GM21423 (cell line): ENCODE data around the gene PSD2.

Experiments
- ATAC-seq: cut with Tn5 transposase; IDR thresholded peaks from one replicate; pipeline ENCODE4 v1.9.1; 2021; ENCODE audit warnings: mild to moderate bottlenecking, moderate library complexity; ENCODE audit not compliant: unreplicated experiment

PSD2 gene

DNA sequence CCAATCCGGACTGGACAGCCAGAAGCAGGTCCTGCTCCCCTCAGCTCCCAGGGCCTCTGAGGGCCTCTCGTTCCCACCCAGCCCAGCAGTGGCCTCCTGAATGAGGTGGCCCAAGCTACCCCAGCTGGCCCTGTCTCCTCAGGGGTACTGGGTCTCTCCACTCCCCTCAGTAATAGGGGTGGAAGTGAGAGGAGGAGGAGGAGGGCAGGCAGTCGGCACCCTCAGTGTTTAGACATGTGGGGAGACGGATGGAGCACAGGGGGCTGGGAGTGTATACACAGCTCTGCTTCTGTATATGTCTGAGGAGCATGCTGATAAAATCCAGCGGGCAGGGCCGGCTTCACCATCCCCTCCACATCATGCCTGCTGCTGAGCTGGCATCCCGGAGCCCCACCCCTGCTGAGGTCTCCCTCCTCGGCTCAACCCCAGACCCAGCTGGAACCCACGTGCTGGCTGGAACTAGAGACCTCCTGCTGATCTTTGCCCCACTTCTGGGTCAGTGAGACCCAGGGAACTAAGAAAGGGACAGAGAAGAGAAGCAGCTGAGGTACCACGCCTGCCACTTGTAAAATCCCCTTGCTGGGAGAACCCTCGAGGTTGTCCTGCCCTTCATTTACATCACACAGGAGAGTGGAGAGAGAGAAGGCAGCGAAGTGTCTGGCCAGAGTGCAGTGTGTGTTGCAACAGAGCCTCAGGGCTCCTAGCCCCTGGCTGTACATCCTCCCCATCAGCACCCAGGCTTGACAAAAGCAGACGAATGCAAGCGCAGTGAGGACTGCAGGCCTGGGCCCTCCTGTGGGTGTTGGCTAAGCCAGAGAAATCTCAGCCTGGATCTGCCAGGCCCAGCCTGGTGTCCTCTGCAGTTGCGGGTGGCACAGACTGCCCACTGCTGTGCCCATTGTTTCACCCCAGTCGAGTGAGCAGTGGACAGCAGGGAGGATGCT, 77.5 kb downstream of the PSD2 start:
- no peak for ATAC-seq

DNA sequence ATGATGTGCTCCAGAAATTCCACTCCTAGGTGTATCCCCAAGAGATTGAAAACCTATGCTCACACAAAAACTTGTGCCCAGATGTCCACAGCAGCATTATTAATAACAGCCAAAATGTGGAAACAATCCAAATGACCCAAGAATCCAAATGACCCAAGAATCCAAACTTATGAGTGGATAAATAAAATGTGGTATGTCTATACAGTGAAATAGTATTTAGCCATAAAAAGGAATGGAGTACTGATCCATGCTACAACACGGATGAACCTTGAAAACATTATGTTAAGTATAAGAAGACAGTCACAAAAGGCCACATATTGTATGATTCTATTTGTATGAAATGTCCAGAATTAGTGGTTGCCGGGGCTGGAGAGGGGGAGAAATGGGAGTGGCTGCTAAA, 80.3 kb downstream of the PSD2 start:
- no peak for ATAC-seq

- no peak for ATAC-seq
These were observed 81.6 kb downstream of the PSD2 start for GRCh38 chr5:139877129-139877597.

DNA sequence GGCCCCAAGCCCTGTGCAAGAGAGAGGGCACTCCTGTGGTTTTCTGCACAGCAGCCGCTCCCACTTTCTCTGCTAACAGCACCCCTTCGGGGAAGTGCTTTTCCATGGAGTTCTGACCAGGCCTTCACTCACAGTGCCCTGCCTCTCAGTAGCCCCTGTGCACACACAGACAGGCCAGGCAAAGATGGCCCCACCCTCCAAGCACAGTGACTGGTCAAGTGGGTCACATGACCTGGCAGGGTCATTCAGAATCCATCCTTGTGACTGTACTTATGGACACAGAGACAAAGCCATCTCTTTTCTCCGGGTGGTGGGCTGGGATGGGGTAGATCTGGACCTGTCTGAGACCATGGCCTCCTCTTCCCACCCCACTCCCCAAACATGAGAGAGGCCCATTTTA, 82.5 kb downstream of the PSD2 start:
- ATAC-seq, result no peak

DNA sequence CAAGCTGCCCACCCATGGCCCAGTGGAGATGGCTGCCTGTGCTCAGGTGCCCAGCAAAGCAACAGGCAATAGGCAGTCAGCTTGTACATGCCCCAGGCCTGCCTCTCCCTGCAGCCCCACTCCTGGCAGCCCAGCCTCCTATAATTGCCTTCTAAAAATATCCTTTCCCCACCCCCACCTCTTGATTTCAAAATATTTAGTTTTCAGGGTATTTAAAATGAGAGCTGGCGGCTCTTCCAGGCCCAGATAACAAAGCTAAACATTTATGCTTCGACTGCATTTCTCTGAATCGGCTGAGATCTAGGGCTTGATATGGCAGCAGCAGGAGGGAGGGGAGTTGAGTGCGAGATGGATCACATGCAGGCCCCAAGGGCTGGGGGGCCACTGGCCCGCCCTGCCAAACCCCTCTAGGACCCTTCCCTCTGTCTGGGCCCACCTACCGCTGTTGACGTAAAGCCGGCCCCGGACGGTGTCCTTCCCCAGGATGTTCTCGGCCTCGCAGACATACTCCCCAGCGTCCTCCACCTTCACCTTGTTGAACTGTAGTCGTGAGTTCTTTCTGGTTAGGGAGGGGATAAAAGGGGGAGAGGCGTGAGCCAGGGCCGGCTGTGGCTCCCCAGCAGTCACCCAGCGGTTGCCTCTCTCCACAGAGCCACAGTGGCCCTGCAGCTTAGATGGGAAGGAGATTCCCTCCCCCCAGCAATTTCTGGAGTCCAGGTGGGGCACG, 85.0 kb downstream of the PSD2 start:
- no peak for ATAC-seq

GRCh38 chr5:139881143-139881733, 85.6 kb downstream of the PSD2 start:
- no peak for ATAC-seq

DNA sequence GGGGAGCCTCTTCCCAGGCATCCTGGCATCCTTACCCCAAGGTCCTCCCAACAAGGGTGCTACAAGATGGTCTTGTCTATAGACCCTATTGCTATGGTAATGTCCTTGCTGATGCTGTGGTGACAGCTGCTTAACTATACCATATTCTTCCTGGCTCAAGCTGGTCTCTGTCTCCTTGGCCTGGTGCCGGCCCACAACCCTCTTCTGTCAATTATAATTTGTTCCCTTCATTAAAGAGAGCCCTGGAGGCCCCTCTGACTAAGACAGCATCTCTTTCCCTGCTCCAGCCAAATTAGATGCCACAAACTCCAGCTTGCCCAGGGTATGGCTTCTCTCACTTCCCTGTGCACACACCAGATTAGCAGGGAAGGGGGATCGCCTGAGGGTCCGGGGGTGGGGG, 86.7 kb downstream of the PSD2 start:
- no peak for ATAC-seq

GRCh38 chr5:139882961-139883539, 87.4 kb downstream of the PSD2 start:
- no peak for ATAC-seq

- ATAC-seq, result no peak
These were observed 88.5 kb downstream of the PSD2 start for GRCh38 chr5:139884144-139884543.

DNA sequence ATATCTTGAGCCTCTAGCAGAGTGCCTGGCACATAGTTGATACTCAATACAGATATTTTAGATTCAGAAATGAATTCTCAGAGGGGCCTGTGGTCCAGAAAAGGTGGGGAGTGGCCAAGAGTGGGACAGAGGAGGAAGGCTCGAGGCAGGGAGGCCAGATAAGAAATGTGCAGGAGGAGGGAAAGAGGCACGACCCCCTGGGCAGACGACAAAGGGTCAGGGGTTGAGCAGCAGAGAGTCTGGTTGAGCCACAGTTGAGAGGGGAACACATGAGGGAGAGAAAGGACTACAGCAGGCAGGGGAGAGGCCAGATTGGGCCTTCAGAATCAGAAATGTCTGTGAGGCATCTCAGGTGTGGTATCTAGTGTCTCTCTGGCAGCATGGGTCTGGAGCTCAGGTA, 89.1 kb downstream of the PSD2 start:
- no peak for ATAC-seq

GRCh38 chr5:139885172-139885856, 89.7 kb downstream of the PSD2 start:
- ATAC-seq, result no peak

DNA sequence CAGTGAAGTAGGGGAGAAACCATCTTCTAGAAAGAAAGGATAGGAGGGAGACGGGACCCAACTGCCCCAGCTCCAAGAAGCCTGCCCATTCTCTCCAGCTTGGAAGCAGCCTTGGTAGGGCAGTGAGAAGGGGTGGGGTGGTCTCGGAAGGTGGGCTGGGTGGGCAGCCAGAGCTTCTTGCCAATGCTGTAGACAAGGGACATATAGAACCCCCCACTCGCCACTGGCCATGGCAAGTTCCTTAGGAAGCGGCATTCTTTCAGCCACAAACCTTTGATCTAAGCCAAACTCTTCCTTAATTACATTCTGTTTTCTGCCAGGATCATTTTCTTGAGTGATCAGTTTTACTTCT, 90.2 kb downstream of the PSD2 start:
- no peak for ATAC-seq

GRCh38 chr5:139886213-139886612, 90.6 kb downstream of the PSD2 start:
- ATAC-seq, result no peak

DNA sequence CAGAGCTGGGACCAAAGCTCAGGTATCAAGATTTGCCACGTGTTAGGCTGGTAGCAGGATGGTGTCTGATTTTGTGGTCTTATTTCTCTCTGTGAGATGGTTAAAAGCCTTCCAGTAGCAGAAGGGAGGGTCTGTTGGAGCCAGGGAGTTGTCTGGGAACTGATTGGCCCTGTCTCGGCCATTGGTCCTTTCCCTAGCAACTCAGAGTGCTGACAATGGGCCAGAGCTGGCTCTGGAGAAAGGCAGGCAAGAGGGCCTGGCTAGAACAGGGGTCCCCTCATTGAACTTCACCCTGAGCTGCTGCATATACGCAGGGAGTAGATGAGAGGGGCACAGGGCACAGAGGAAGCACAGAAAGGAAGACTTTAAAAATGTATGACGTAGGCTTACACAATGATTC, 92.8 kb downstream of the PSD2 start:
- ATAC-seq, result no peak

GRCh38 chr5:139889410-139889809, 93.8 kb downstream of the PSD2 start:
- ATAC-seq, result no peak

DNA sequence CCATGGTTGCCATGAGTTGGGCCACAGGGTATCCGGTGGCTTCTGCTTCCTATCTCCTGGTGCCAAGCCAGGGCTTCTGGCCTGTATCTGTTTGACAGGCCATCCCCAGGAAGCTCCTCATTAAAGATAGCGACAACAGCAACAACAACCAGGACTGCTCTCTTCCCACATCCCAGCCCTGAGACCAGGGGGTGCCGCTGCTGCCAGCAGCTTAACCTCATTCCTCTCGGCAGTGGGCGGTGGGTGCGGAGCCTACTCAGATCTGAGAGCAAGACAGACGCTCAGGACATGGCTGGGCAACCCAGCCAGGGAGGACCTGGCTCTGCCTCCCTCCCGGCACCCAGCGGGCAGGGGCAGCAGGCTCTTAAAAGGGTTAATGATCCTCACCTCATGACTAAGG, 98.3 kb downstream of the PSD2 start:
- ATAC-seq, result no peak
